ENCODE results near the gene DNAI1.

The DNAI1 gene

GRCh38 chr9:34501372-34501771 is 42.8 kb downstream of the DNAI1 start:
- no peak for DNase-seq (ENCODE audit: low spot score)
- no peak for TF ChIP-seq CTCF (IDR thresholded peaks at IDR 0.05; ENCODE audit: extremely low read depth, missing control alignments)

GRCh38 chr9:34501889-34502425 is 43.4 kb downstream of the DNAI1 start:
- DNase-seq (ENCODE audit: low spot score) = no peak
- no peak for TF ChIP-seq CTCF (IDR thresholded peaks at IDR 0.05; ENCODE audit: extremely low read depth, missing control alignments)

- TF ChIP-seq CTCF (IDR thresholded peaks at IDR 0.05; ENCODE audit: extremely low read depth, missing control alignments) = no peak
- DNase-seq (ENCODE audit: low spot score) = no peak
Measured at GRCh38 chr9:34502471-34502870, 43.9 kb downstream of the DNAI1 start.

GRCh38 chr9:34502891-34503290 is 44.3 kb downstream of the DNAI1 start:
- no peak for TF ChIP-seq CTCF (IDR thresholded peaks at IDR 0.05; ENCODE audit: extremely low read depth, missing control alignments)
- DNase-seq (ENCODE audit: low spot score) = no peak

GRCh38 chr9:34503406-34503805 is 44.8 kb downstream of the DNAI1 start:
- no peak for TF ChIP-seq CTCF (IDR thresholded peaks at IDR 0.05; ENCODE audit: extremely low read depth, missing control alignments)

GRCh38 chr9:34505370-34506120 is 46.9 kb downstream of the DNAI1 start:
- TF ChIP-seq CTCF (IDR thresholded peaks at IDR 0.05; ENCODE audit: extremely low read depth, missing control alignments) = no peak
- DNase-seq (ENCODE audit: low spot score) = no peak

More at GRCh38 chr9:34503406-34503805, 44.8 kb downstream of the DNAI1 start:
- no peak for DNase-seq (ENCODE audit: low spot score)

- TF ChIP-seq CTCF (IDR thresholded peaks at IDR 0.05; ENCODE audit: extremely low read depth, missing control alignments) = no peak
Measured at GRCh38 chr9:34506623-34507022, 48.0 kb downstream of the DNAI1 start.

More at GRCh38 chr9:34506623-34507022, 48.0 kb downstream of the DNAI1 start:
- no peak for DNase-seq (ENCODE audit: low spot score)
